Measurements from ENCODE around the gene MMAA.
A peak's percentile ranks its signal among the peaks of the same experiment; 100 is the strongest.
"Not testable (repeated sequence)": the region's sequence is repeated elsewhere in the genome, so short reads cannot be mapped to it uniquely, and the experiment has no call there.

Gene MMAA

DNA sequence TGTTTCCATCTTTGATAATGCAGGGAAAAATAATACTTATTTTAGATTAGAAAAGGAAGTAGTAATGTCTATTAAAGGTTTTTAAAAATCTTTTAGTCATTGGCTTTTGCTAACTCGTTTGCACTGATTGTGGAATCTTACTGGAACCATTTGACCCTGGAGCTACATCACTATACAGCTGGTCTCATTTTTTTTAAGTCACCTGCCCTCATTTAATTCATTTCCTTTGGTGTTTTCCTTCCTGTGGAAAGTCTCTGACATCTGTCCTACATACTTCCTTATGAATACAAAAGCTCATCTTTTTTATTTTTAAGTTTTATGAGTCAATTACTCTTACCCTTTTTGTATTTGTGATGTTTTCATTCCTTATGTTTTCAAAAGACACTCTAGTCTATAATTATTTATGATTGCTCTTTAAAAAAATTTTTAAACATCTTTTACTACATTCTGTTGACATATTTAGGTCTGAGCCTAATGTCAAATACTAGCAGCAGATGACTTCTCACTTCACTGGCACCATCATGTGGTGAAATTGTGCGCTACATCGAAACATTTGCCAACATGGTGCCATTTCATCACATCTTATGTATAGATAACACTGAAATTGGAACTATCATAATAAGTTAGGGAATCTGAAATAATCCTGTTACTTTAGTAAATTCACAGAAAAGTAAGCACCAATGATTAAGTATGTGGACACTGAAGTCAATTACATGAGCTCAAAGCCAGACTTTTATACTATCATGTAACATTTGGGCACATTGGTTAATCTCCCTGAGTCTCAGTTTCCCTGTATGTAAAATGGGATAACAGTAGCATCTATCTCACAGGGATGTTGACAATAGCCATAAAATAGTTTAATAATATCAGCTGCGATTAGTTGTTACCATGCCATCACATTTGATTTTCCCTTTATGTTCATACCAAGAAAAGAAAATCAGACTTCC, 9.4 kb upstream of the MMAA start:
- no peaks in the 10 kb centered on the region for H3K36me3 ChIP-seq (ENCODE audit: control insufficient read depth, insufficient read depth, low read length)
- no peaks in the 10 kb centered on the region for H3K4me1 ChIP-seq (ENCODE audit: control insufficient read depth, insufficient read depth, low read length, poor library complexity, severe bottlenecking)
- H3K4me3 ChIP-seq (ENCODE audit: extremely low read depth, insufficient read depth, low read length, poor library complexity, severe bottlenecking), result no peak overlapping the region
- WGBS, 2 experiments (ENCODE audit: insufficient coverage in 2 of 2), result 88% methylated on average over 1 of the region's 4 CpGs
- H3K9me3 ChIP-seq (ENCODE audit: control insufficient read depth, low read length), result no peaks in the 10 kb centered on the region
- H3K27ac ChIP-seq (ENCODE audit: low read depth, low read length, severe bottlenecking), result no peak overlapping the region

DNA sequence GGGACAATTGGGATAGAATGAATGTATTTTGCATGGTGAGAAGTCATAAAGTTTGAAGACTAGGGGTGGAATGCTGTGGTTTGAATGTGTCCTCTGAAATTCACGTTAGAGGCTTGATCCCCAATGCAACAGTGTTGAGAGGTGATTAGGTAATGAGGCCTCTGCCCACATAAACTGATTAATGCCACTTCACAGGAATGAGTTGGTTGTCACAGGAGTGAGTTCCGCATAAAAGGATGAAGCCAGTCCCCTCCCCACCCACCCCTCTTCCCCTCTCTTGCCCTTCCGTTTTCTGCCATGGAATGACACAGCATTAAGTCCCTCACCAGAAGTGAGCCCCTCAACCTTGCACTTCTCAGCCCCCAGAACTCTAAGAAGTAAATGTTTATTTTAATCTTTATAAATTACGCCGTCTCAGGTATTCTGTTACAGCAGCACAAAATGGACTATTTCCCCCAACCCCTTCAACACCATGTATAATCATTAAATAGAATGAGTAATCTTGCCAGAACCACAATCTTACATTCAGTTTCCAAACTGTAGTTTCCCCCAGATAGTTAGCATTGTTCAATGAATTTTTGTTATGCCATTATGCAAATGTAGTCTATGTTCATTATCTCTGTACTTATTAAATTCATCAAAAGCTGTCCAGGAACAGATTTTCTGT, 5.5 kb upstream of the MMAA start:
- H3K9me3 ChIP-seq (ENCODE audit: control insufficient read depth, low read length), result no peaks in the 10 kb centered on the region
- 100% methylated on average over 1 of the region's 5 CpGs; no CpG with 5 or more reads in 1 of the 2 experiments for WGBS, 2 experiments (ENCODE audit: insufficient coverage in 2 of 2)
- H3K27ac ChIP-seq (ENCODE audit: low read depth, low read length, severe bottlenecking), result no peak overlapping the region
- no peaks in the 10 kb centered on the region for H3K4me1 ChIP-seq (ENCODE audit: control insufficient read depth, insufficient read depth, low read length, poor library complexity, severe bottlenecking)
- H3K4me3 ChIP-seq (ENCODE audit: extremely low read depth, insufficient read depth, low read length, poor library complexity, severe bottlenecking), result no peak overlapping the region
- H3K36me3 ChIP-seq (ENCODE audit: control insufficient read depth, insufficient read depth, low read length), result no peaks in the 10 kb centered on the region

DNA sequence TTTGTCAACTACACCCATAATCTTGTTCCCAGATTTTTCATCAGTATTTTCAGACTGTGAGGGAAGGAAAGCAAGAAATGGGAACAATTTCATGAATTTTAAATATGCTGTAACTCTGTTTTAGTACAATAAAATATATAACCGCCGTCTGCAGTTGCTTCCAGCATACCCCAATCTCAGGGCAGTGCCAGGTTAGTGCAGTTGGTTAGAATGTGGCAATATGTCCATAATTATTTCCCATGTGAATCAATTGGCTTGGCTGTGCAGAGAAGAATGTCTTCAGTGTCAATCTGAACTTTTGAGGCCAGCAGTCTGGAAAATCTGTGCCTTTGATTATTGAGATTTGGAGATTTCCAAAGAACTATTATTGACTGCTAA, 5.0 kb upstream of the MMAA start:
- H3K9me3 ChIP-seq (ENCODE audit: control insufficient read depth, low read length), result no peaks in the 10 kb centered on the region
- H3K36me3 ChIP-seq (ENCODE audit: control insufficient read depth, insufficient read depth, low read length), result no peaks in the 10 kb centered on the region
- no peak overlapping the region for H3K27ac ChIP-seq (ENCODE audit: low read depth, low read length, severe bottlenecking)
- H3K4me1 ChIP-seq (ENCODE audit: control insufficient read depth, insufficient read depth, low read length, poor library complexity, severe bottlenecking), result no peaks in the 10 kb centered on the region
- WGBS, 2 experiments (ENCODE audit: insufficient coverage in 2 of 2), result no CpG with 5 or more reads among the region's 2 CpGs
- no peak overlapping the region for H3K4me3 ChIP-seq (ENCODE audit: extremely low read depth, insufficient read depth, low read length, poor library complexity, severe bottlenecking)

DNA sequence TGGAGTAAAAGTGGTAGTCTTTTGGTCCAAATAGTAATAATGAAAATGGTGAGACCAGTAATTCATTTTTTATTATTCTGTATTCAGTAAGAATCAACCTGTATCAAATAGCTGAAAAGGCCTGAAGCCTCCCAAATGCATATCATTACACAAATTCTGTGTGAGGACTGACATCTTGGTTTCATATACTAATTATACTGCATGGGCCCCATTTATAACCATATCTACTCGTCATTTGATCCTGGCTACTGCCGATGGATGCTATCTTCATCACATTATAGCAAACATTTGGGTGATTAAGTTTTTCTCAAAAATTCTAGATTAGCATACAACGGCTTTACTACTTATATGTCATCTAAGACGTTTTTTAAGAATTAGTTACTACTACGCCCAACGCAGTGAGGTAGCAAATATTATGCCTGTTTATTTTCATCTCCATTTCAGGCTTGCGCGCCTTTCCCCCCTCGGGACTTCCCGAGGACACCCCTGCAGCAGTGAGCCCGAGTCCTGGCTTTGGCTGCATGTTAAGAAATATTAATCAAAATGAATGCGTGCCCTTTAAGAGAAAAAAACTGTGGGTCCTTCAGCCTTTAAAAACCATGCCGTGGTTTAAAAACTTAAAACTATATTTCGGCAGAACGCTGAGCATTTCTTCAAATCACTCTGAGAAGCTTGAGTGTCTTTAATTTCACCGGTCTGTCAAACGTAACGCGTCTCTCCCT, 814 bp upstream of the MMAA start:
- H3K4me1 ChIP-seq (ENCODE audit: control insufficient read depth, insufficient read depth, low read length, poor library complexity, severe bottlenecking), result no peaks in the 10 kb centered on the region
- H3K27ac ChIP-seq (ENCODE audit: low read depth, low read length, severe bottlenecking), result peak overlapping the region; percentile 86
- peaks cover 5% of the 10 kb centered on the region for H3K9me3 ChIP-seq (ENCODE audit: control insufficient read depth, low read length)
- no peaks in the 10 kb centered on the region for H3K36me3 ChIP-seq (ENCODE audit: control insufficient read depth, insufficient read depth, low read length)
- H3K4me3 ChIP-seq (ENCODE audit: extremely low read depth, insufficient read depth, low read length, poor library complexity, severe bottlenecking), result peak overlapping the region; percentile 75
- WGBS, 2 experiments (ENCODE audit: insufficient coverage in 2 of 2), result 8 to 14% methylated on average over 7 to 12 of the region's 19 CpGs

DNA sequence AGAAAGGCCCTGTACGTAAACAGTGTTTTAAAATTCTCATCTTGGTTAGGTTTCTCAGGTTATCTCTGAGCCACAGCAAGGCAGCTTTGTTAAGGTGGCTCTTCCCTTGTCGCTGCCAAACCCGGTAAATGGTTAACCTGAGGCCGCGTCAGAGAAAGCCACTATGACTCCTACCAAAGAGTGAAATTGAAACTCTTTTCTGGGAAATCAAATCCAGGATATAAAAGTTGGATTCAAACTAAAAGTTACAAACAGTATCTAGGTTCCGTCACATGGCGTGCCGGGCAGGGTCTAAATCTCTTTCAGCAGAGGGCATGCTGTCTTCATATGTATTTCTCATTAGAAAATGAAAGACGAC, 433 bp downstream of the MMAA start:
- peaks cover 5% of the 10 kb centered on the region for H3K9me3 ChIP-seq (ENCODE audit: control insufficient read depth, low read length)
- H3K4me1 ChIP-seq (ENCODE audit: control insufficient read depth, insufficient read depth, low read length, poor library complexity, severe bottlenecking), result no peaks in the 10 kb centered on the region
- peak overlapping the region; percentile 75 for H3K4me3 ChIP-seq (ENCODE audit: extremely low read depth, insufficient read depth, low read length, poor library complexity, severe bottlenecking)
- H3K27ac ChIP-seq (ENCODE audit: low read depth, low read length, severe bottlenecking), result peak overlapping the region; percentile 86
- WGBS, 2 experiments (ENCODE audit: insufficient coverage in 2 of 2), result 20 to 23% methylated on average over 5 of the region's 9 CpGs
- no peaks in the 10 kb centered on the region for H3K36me3 ChIP-seq (ENCODE audit: control insufficient read depth, insufficient read depth, low read length)

DNA sequence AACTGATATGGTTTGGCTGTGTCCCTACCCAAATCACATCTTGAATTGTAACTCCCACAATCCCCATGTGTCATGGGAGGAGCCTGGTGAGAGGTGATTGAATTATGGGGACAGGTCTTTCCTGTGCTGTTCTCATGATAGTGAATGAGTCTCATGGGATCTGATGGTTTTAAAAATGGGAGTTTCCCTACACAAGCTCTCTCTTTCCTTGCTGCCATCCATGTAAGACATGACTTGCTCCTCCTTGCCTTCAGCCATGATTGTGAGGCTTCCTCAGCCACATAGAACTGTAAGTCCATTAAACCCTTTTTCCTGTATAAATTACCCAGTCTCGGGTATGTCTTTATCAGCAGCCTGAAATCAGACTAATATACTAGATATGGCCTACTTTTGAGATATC, 2.9 kb downstream of the MMAA start:
- not testable (repeated sequence) for H3K4me3 ChIP-seq (ENCODE audit: extremely low read depth, insufficient read depth, low read length, poor library complexity, severe bottlenecking); H3K4me1 ChIP-seq (ENCODE audit: control insufficient read depth, insufficient read depth, low read length, poor library complexity, severe bottlenecking); H3K36me3 ChIP-seq (ENCODE audit: control insufficient read depth, insufficient read depth, low read length); H3K9me3 ChIP-seq (ENCODE audit: control insufficient read depth, low read length); H3K27ac ChIP-seq (ENCODE audit: low read depth, low read length, severe bottlenecking)
- no CpG with 5 or more reads among the region's 1 CpG for WGBS, 2 experiments (ENCODE audit: insufficient coverage in 2 of 2)

DNA sequence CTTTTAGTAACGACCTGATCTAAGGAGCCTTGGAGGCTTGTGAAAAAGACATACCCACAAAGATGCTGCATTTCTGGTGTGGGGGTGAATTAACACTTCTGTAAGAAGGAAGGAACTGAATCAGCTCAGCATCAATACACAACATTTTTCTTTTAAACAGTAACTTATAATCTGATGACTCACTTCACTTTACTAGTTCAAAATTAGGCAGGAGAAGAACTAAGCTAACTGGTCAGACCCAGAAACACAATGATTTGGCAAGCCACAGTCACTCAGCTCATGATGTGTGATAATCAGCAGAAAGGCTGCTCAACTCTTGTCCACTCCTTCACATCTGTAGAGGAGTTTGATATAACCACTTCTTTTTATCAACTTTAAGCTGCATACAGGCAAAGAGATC, 4.6 kb downstream of the MMAA start:
- Histone ChIP-seq H3K36me3 (ENCODE audit: control insufficient read depth, insufficient read depth, low read length) (no peaks in the 10 kb centered on the region), H3K4me1 (ENCODE audit: control insufficient read depth, insufficient read depth, low read length, poor library complexity, severe bottlenecking) (no peaks in the 10 kb centered on the region), H3K27ac (ENCODE audit: low read depth, low read length, severe bottlenecking) (no peak overlapping the region), H3K9me3 (ENCODE audit: control insufficient read depth, low read length) (peaks cover 5% of the 10 kb centered on the region), H3K4me3 (ENCODE audit: extremely low read depth, insufficient read depth, low read length, poor library complexity, severe bottlenecking) (no peak overlapping the region)
- no CpG with 5 or more reads among the region's 1 CpG for WGBS, 2 experiments (ENCODE audit: insufficient coverage in 2 of 2)

DNA sequence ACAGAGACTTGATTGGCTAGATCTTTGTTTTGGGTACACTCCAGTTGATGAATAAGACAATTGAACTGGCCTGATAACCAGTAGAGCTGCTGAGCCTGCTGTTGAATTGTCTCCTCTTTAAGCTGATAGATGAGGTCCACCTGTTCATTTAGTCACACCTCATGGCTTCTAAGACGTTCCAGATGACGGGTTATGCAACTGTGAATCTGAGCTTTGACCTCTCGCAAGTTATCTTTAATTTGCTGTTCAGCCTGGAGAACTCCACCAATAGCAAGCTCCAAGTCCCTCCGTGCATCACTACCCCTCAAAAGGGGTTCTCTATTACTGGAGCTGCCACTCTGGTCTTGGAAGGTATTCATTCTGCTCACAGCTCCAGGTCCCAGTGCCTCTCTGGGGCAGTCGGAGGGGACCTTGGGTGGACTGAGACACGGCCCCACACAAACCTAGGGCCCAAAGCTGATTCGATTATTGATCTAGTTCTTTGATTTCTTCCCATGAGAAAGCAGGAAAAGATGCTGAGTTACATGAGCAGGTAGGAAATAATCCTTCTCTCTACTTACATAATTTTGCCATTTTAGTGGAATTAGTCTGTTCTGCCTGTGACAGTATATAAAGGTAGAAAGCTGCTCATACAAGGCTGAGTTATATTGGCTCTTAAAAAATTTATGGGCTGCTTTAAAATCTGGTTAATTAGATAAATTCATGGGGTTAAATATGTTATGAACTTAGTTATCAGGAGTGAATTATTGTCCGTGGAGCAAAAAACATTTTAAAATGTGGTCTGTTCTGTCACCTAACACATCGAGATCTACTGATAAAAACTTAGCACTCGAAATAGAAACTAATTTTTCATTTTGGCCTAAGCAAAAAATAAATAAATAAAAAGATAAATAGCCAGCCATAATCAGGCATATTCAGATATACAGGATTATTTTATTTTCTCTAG, 6.8 kb downstream of the MMAA start:
- Histone ChIP-seq H3K9me3 (ENCODE audit: control insufficient read depth, low read length) (peaks cover 5% of the 10 kb centered on the region), H3K4me1 (ENCODE audit: control insufficient read depth, insufficient read depth, low read length, poor library complexity, severe bottlenecking) (no peaks in the 10 kb centered on the region), H3K4me3 (ENCODE audit: extremely low read depth, insufficient read depth, low read length, poor library complexity, severe bottlenecking) (no peak overlapping the region), H3K27ac (ENCODE audit: low read depth, low read length, severe bottlenecking) (no peak overlapping the region), H3K36me3 (ENCODE audit: control insufficient read depth, insufficient read depth, low read length) (no peaks in the 10 kb centered on the region)
- WGBS, 2 experiments (ENCODE audit: insufficient coverage in 2 of 2), result 90 to 92% methylated on average over 5 to 7 of the region's 10 CpGs

DNA sequence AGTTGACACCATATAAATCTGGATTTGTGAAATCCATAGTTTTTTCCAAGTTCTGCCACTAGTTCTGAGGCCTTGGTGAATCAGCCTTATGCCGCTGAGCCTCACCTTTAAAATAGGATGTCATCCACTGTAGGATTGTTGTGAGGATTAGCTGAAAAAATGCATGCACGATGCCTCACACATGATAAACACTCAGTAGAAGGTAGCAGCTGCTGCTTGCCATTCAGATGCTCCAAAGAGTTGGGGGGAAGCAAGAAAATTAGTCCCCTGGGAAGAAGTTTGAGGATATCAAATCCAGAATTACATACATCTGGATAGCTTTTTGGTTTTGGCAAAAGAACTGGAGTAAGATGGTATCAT, 7.4 kb downstream of the MMAA start:
- Histone ChIP-seq H3K36me3 (ENCODE audit: control insufficient read depth, insufficient read depth, low read length) (no peaks in the 10 kb centered on the region), H3K9me3 (ENCODE audit: control insufficient read depth, low read length) (no peaks in the 10 kb centered on the region), H3K27ac (ENCODE audit: low read depth, low read length, severe bottlenecking) (no peak overlapping the region), H3K4me1 (ENCODE audit: control insufficient read depth, insufficient read depth, low read length, poor library complexity, severe bottlenecking) (no peaks in the 10 kb centered on the region), H3K4me3 (ENCODE audit: extremely low read depth, insufficient read depth, low read length, poor library complexity, severe bottlenecking) (no peak overlapping the region)
- no CpG with 5 or more reads among the region's 2 CpGs for WGBS, 2 experiments (ENCODE audit: insufficient coverage in 2 of 2)

DNA sequence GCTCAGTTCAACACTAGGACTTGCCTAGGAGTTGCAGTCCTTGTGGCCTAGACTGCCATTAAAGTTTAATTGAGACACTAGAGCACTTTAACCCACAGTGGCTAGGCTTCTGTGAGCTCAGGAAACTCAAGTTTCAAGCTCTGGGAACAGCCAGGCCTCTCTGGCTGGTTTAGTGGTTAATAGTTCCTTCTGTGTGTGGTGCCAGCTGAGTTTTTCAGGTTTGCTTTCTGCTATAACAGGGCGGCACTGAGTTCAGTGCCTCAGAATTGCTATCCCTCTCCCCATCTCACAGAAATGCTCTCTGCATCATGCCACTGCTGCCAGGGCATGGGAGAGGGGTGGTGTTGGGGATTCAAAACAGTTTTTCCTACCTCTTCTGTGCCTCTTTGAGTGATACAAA, 15.9 kb downstream of the MMAA start:
- Histone ChIP-seq H3K4me1 (ENCODE audit: control insufficient read depth, insufficient read depth, low read length, poor library complexity, severe bottlenecking) (no peaks in the 10 kb centered on the region), H3K36me3 (ENCODE audit: control insufficient read depth, insufficient read depth, low read length) (peaks cover 7% of the 10 kb centered on the region), H3K4me3 (ENCODE audit: extremely low read depth, insufficient read depth, low read length, poor library complexity, severe bottlenecking) (no peak overlapping the region), H3K9me3 (ENCODE audit: control insufficient read depth, low read length) (no peaks in the 10 kb centered on the region), H3K27ac (ENCODE audit: low read depth, low read length, severe bottlenecking) (no peak overlapping the region)
- WGBS, 2 experiments (ENCODE audit: insufficient coverage in 2 of 2), result no CpG with 5 or more reads among the region's 1 CpG

Data from mesodermal cell (in vitro differentiated cells).